Colonic mucosa (tissue), 4 donors: ENCODE measurements around the gene PTPRU. TPM values are rescaled to one million over a fixed set of nuclear protein-coding genes. Genes with fewer than 3 reads are reported as not detected.

Experiments used
- DNase-seq: peaks from one replicate; pipeline ENCODE4 v3.0.0-alpha.2; 2020
- H3K27ac ChIP-seq: fragments of 200-600 bp; one replicate; pipeline ENCODE4 v1.8.0; 2021
- H3K27me3 ChIP-seq: fragments of 200-600 bp; one replicate; pipeline ENCODE4 v1.8.0; 2021
- H3K36me3 ChIP-seq: fragments of 200-600 bp; one replicate; pipeline ENCODE4 v1.8.0; 2021
- H3K4me1 ChIP-seq: fragments of 200-600 bp; one replicate; pipeline ENCODE4 v1.8.0; 2021; ENCODE audit warnings: mild to moderate bottlenecking
- H3K4me3 ChIP-seq: fragments of 200-600 bp; one replicate; pipeline ENCODE4 v1.8.0; 2021
- H3K9ac ChIP-seq, 2 donors: one replicate each; pipeline ENCODE4 v1.7.0; 2013; ENCODE audit warnings: control low read depth in 2 of 2, low read depth in 2 of 2, low read length in 2 of 2
- H3K9me3 ChIP-seq: fragments of 200-600 bp; one replicate; pipeline ENCODE4 v1.8.0; 2021
- CTCF ChIP-seq: fragments of 200-600 bp; IDR thresholded peaks from one replicate; pipeline ENCODE4 v1.8.0; 2022; ENCODE audit warnings: antibody characterized with exemption, mild to moderate bottlenecking
- intact Hi-C: fragments of 100-400 bp; cut with DNase I; formaldehyde crosslinking; loops from one replicate; pipeline ENCODE4 v1.14.1; 2022
- total RNA-seq, 2 donors: library from RNA; stranded (reverse); fragmentation: NEBNext Ultra II Directional in 1 of 2; extraction: Animal tissue kit (Norgen Biotek cat#: 25700) in 1 of 2; gene quantifications; one replicate each; pipeline ENCODE4 v1.2.1, GENCODE V29; 2021
- donor health status: healthy.
- donor health status: DM: no; HTN: no; CAD: no.
- donor health status: DM: no; HTN: no; CAD: no.

Gene PTPRU
- total RNA-seq, 2 donors from 2014 or later, result 2.3 to 4.8 TPM

DNA sequence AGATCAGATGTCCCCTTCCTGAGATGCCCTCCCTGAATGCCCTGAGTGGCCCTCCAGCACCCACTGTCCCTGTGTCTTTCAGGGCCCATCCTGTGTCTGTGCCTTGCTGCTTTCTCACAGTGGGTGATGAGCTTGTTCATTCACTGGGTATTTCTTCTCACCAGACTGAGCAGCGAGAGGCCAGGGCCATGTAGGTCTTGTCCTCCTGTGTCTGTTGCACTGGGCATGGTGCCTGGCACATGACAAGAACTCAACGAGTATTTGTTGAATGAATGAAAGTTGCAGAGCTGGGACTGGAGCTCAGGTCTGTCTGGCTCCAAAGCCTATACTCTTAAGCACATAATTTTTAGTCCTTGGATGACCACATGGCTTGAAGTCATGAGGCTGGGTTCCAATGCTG, 93.8 kb downstream of the PTPRU start:
- DNase-seq, result no peak
- H3K9me3 ChIP-seq, result no peaks in the 10 kb centered on the region
- intact Hi-C loops, result no loop called here
- no peak for TF ChIP-seq CTCF
- H3K4me3 ChIP-seq, result no peak overlapping the region
- no peaks in the 10 kb centered on the region for H3K27me3 ChIP-seq
- H3K9ac ChIP-seq, result no peak overlapping the region
- H3K4me1 ChIP-seq, result no peaks in the 10 kb centered on the region
- no peaks in the 10 kb centered on the region for H3K36me3 ChIP-seq
- no peak overlapping the region for H3K27ac ChIP-seq

DNA sequence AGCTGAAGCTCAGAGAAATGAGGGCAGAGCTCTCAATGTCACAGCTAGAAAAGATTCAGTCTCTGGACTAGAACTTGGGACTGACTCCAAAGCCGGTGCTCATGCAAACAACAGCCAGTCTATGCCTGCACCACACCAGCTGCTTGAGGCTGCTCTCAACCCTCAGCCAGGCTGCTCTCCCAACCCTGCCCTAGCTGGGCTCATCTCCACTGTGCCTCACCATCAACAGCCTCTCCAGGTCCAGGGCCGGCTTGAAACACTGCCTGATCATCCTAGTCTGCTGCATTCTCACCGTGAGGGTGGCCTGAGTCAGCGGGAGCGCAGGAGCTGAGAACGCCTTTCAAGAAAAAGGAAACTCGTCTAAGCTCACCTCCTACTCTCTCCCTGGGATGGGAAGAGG, 94.5 kb downstream of the PTPRU start:
- no peak overlapping the region for H3K9ac ChIP-seq
- DNase-seq, result no peak
- no peaks in the 10 kb centered on the region for H3K4me1 ChIP-seq
- intact Hi-C loops, result no loop called here
- no peaks in the 10 kb centered on the region for H3K9me3 ChIP-seq
- TF ChIP-seq CTCF, result no peak
- no peak overlapping the region for H3K4me3 ChIP-seq
- no peaks in the 10 kb centered on the region for H3K27me3 ChIP-seq
- H3K27ac ChIP-seq, result no peak overlapping the region
- H3K36me3 ChIP-seq, result no peaks in the 10 kb centered on the region

DNA sequence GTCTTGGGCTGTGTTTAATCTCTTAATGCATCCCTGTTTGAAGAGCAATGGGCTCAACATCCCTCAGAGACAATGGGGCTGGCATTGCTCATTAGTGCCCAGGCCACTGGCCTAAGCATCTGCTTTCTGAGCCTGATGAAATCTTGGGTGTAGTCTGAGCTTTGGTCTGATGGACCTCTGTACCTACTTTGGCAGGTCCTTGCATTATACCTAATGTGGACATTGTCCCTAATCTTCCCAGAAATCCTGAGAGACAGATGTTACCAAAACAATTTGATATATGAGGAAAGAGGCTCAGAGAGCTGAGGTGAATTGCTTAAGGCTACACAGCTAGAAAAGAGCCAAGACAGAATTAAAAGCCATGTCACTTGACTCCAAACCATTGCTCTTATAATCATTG, 95.0 kb downstream of the PTPRU start:
- no peak for DNase-seq
- TF ChIP-seq CTCF, result no peak
- H3K27ac ChIP-seq, result no peak overlapping the region
- H3K4me3 ChIP-seq, result no peak overlapping the region
- H3K4me1 ChIP-seq, result no peaks in the 10 kb centered on the region
- no peaks in the 10 kb centered on the region for H3K27me3 ChIP-seq
- intact Hi-C loops, result no loop called here
- H3K9ac ChIP-seq, result no peak overlapping the region
- H3K36me3 ChIP-seq, result no peaks in the 10 kb centered on the region
- no peaks in the 10 kb centered on the region for H3K9me3 ChIP-seq

DNA sequence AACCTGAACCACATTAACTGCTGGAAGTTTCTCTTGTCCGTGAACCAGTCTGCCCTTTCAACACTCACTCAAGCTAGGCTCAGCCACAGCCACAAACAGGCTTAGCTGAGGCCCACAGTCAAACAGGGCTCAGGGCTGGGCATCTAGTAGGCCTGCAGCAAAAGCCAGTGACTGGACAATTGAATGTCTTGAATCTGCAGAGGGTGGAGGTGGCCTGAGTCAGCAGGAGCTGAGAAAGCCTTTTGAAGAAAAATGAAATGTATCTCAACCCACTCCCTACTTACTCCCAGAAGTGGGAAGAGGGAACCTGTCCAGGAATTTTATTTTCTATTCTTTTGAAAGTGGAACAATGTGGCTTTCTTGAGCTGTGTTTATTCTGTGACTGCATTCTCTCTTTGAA, 95.4 kb downstream of the PTPRU start:
- H3K4me3 ChIP-seq, result no peak overlapping the region
- H3K4me1 ChIP-seq, result no peaks in the 10 kb centered on the region
- no peak for TF ChIP-seq CTCF
- DNase-seq, result no peak
- H3K27me3 ChIP-seq, result no peaks in the 10 kb centered on the region
- H3K36me3 ChIP-seq, result no peaks in the 10 kb centered on the region
- intact Hi-C loops, result no loop called here
- H3K27ac ChIP-seq, result no peak overlapping the region
- H3K9ac ChIP-seq, result no peak overlapping the region
- no peaks in the 10 kb centered on the region for H3K9me3 ChIP-seq

DNA sequence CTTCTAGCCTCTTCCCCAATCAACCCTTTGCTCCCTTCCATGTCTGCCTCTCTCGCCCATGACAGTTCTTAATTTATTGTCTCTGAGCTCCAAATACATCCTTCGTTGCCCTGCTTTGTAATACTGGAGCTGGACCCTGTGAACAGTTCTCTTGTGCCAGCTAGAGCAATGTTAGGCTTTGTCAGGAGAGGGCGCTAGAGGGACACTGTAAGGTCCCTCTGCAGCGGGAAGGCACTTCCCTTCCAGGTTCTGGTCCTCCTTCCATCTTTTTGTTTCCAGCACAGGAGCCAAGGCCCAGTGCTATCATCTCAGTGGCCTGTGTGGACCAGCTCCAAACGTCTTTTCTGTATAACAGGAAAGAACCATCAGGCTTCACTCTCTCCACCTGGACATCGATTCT, 95.9 kb downstream of the PTPRU start:
- intact Hi-C loops, result no loop called here
- H3K36me3 ChIP-seq, result no peaks in the 10 kb centered on the region
- H3K27ac ChIP-seq, result no peak overlapping the region
- H3K9ac ChIP-seq, result no peak overlapping the region
- peak; percentile 42 for DNase-seq
- no peaks in the 10 kb centered on the region for H3K27me3 ChIP-seq
- no peak overlapping the region for H3K4me3 ChIP-seq
- TF ChIP-seq CTCF, result peak; percentile 37
- H3K4me1 ChIP-seq, result no peaks in the 10 kb centered on the region
- H3K9me3 ChIP-seq, result no peaks in the 10 kb centered on the region

DNA sequence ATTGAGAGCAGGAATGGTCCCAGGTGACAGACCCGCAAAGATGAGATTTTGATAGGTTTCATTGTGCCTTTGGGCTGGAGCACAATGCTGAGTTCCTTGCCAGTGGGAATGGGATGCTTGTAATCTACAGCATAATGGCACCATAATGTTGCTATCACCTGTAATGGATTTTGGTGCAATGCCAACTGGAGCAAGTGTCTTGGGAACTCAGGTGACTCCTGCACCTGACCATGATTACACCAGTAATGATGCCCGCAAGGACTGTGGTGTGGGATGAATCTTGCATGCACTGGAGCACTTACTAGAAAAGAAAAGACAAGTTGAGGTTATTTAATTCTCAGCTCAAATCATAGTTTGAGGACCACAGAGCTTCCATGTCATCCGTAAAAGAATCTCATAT, 96.7 kb downstream of the PTPRU start:
- H3K27me3 ChIP-seq, result no peaks in the 10 kb centered on the region
- DNase-seq, result no peak
- H3K27ac ChIP-seq, result no peak overlapping the region
- intact Hi-C loops, result no loop called here
- H3K9ac ChIP-seq, result no peak overlapping the region
- no peak overlapping the region for H3K4me3 ChIP-seq
- TF ChIP-seq CTCF, result no peak
- no peaks in the 10 kb centered on the region for H3K36me3 ChIP-seq
- no peaks in the 10 kb centered on the region for H3K9me3 ChIP-seq
- no peaks in the 10 kb centered on the region for H3K4me1 ChIP-seq
